HepG2 (cell line): ENCODE measurements around the gene PDLIM4. TPM values are rescaled to one million over a fixed set of nuclear protein-coding genes. Genes with fewer than 3 reads are reported as not detected.

Source experiments
- AGO2 ChIP-seq: fragments of 200-400 bp; formaldehyde crosslinking; optimal IDR thresholded peaks from 2 replicates; pipeline ENCODE3; 2017; ENCODE audit warnings: mild to moderate bottlenecking, low read depth, low read length, moderate library complexity
- BRCA1 ChIP-seq: sonication (generic); formaldehyde crosslinking; IDR thresholded peaks from 2 replicates; pipeline ENCODE4 v1.4.0; 2020; ENCODE audit warnings: missing genetic modification reagents
- DMAP1 ChIP-seq: IDR thresholded peaks from 2 replicates; pipeline ENCODE4 v1.6.1; 2016
- JUN ChIP-seq: sonication (generic); formaldehyde crosslinking; IDR thresholded peaks from 2 replicates; pipeline ENCODE4 v1.4.0; 2020; ENCODE audit warnings: mild to moderate bottlenecking, missing genetic modification reagents
- MXI1 ChIP-seq: IDR thresholded peaks from 3 replicates; pipeline ENCODE4 v1.6.1; 2012; ENCODE audit warnings: low read depth, low read length, inconsistent platforms, borderline replicate concordance
- NFATC3 ChIP-seq: sonication (generic); formaldehyde crosslinking; IDR thresholded peaks from 2 replicates; pipeline ENCODE4 v1.5.1; 2020; ENCODE audit warnings: mild to moderate bottlenecking, missing genetic modification reagents
- ONECUT2 ChIP-seq: sonication (generic); formaldehyde crosslinking; IDR thresholded peaks from 2 replicates; pipeline ENCODE4 v1.4.0; 2020; ENCODE audit warnings: missing genetic modification reagents
- PAX8 ChIP-seq: sonication (generic); formaldehyde crosslinking; IDR thresholded peaks from 2 replicates; pipeline ENCODE4 v1.8.0; 2022; ENCODE audit warnings: mild to moderate bottlenecking, missing genetic modification reagents, borderline replicate concordance
- RAD21 ChIP-seq: fragments of 450-650 bp; formaldehyde crosslinking; IDR thresholded peaks from 2 replicates; pipeline ENCODE4 v1.5.0; 2020; ENCODE audit warnings: mild to moderate bottlenecking
- RBFOX2 ChIP-seq: fragments of 200-400 bp; formaldehyde crosslinking; IDR thresholded peaks from 2 replicates; pipeline ENCODE4 v1.6.1; 2017; ENCODE audit warnings: low read depth, mild to moderate bottlenecking, low read length
- TBX3 ChIP-seq: fragments of 450-650 bp; IDR thresholded peaks from 2 replicates; pipeline ENCODE4 v1.6.1; 2017; ENCODE audit warnings: antibody characterized with exemption, mild to moderate bottlenecking, inconsistent platforms, borderline replicate concordance
- TEF ChIP-seq: sonication (generic); formaldehyde crosslinking; IDR thresholded peaks from 2 replicates; pipeline ENCODE4 v1.5.0; 2020; ENCODE audit warnings: missing genetic modification reagents
- ZFX ChIP-seq: sonication (generic); formaldehyde crosslinking; IDR thresholded peaks from 2 replicates; pipeline ENCODE4 v1.4.0; 2020; ENCODE audit warnings: mild to moderate bottlenecking, low read depth, missing genetic modification reagents, moderate library complexity
- ZNF282 ChIP-seq: fragments of 450-650 bp; IDR thresholded peaks from 2 replicates; pipeline ENCODE4 v1.6.1; 2018; ENCODE audit not compliant: partially characterized antibody
- ZNF362 ChIP-seq: sonication (generic); formaldehyde crosslinking; IDR thresholded peaks from 2 replicates; pipeline ENCODE4 v1.4.0; 2020; ENCODE audit warnings: missing genetic modification reagents, mild to moderate bottlenecking, borderline replicate concordance
- ZNF564 ChIP-seq: sonication (generic); formaldehyde crosslinking; IDR thresholded peaks from 2 replicates; pipeline ENCODE4 v1.8.1; 2023; ENCODE audit warnings: mild to moderate bottlenecking, missing genetic modification reagents
- ZSCAN12 ChIP-seq: sonication (generic); formaldehyde crosslinking; IDR thresholded peaks from 2 replicates; pipeline ENCODE4 v1.9.0; 2021; ENCODE audit warnings: mild to moderate bottlenecking, missing genetic modification reagents
- polyA plus RNA-seq, 8 experiments: library from polyadenylated mRNA; depleted of rRNA in 3 of 8; stranded (reverse) in 7 of 8; unstranded in 1 of 8; fragments of >200 nt; fragmentation: Illumina TruSeq in 4 of 8; extraction: Trizol in 4 of 8; gene quantifications; 2 replicates each; pipeline versions ENCODE4 v1.2.1 to v1.2.3, GENCODE V29; 2011 to 2016; ENCODE audit warnings: low read depth in 4 of 8, missing spikeins in 1 of 8, mixed read lengths in 1 of 8; ENCODE audit not compliant: insufficient read depth in 1 of 8
- total RNA-seq, 5 experiments: library from RNA; depleted of rRNA; stranded (reverse); fragments of >200 nt; fragmentation: Illumina TruSeq; extraction: Trizol; gene quantifications; 2 replicates each; pipeline ENCODE4 v1.2.3, GENCODE V29; 2016; ENCODE audit warnings: low read depth in 1 of 5
- TF ChIP-seq, protein P1 (sequence below): sonication (generic); formaldehyde crosslinking; IDR thresholded peaks from 2 replicates; pipeline ENCODE4 v1.4.0; 2020; ENCODE audit warnings: mild to moderate bottlenecking, missing genetic modification reagents
- TF ChIP-seq, protein P2 (sequence below): sonication (generic); formaldehyde crosslinking; IDR thresholded peaks from 2 replicates; pipeline ENCODE4 v1.5.0; 2020; ENCODE audit warnings: missing genetic modification reagents, mild to moderate bottlenecking, borderline replicate concordance
- TF ChIP-seq, protein P3 (sequence below): sonication (generic); formaldehyde crosslinking; IDR thresholded peaks from 2 replicates; pipeline ENCODE4 v1.8.1; 2023; ENCODE audit warnings: missing genetic modification reagents, mild to moderate bottlenecking, borderline replicate concordance
- TF ChIP-seq, protein P4 (sequence below): sonication (generic); formaldehyde crosslinking; IDR thresholded peaks from 2 replicates; pipeline ENCODE4 v1.5.1; 2020; ENCODE audit warnings: missing genetic modification reagents, mild to moderate bottlenecking, borderline replicate concordance
- TF ChIP-seq, protein P5 (sequence below): sonication (generic); formaldehyde crosslinking; IDR thresholded peaks from 2 replicates; pipeline ENCODE4 v1.9.0; 2021; ENCODE audit warnings: missing genetic modification reagents, borderline replicate concordance

Gene PDLIM4
- total and polyA plus RNA-seq, 2 of the 13 experiments (the other 11 are each of a cell fraction or from before 2014, with no cell fraction given): 1.1 to 2.3 TPM

DNA sequence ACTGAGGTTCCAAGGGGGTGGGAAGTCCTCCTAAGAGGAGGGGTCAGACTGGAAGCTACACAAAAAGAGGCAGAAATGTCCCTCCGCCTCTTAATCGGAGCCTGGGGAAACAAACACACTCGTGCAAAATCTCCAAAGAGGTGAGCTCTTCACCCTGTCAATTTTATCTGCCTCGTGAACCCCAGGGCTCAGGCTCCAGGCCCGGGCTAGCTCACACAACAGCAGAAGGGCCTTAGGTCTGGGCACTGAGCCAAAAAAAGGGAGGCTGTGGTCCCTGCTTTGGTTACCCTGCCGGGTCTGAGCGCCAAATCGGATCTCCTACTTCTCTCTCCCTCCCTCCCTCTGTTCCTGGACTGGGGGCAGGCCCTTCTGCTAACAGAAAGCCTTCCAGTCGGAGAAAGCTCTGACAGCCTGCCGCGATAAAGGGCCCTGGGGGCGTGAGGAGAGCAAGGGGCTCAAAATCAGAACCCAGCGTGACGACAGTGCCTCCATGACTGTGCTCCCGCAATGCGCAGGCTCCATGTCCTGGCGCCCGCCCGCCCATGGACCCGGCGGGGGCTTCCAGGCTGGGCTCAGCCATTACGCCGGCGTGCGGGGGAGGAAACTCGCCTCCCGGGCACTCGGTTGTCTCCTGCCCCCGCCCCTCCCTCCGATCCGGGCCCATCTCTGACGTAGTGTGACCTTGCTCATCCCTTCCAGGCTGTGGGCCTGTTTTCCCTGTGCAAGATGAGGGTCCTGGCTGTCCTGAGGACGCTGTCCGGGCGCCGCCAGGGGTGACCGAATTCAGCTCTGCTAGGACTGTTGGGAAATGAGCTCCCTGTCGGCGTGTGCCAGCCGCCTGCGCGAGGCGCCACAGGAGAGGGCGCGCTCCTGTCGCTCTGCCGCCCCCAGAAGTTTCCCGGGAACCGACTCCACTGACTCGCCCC lies 35.8 kb downstream of the PDLIM4 start (continued):
- TF ChIP-seq, protein P1, sequence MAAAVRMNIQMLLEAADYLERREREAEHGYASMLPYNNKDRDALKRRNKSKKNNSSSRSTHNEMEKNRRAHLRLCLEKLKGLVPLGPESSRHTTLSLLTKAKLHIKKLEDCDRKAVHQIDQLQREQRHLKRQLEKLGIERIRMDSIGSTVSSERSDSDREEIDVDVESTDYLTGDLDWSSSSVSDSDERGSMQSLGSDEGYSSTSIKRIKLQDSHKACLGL (CRISPR knock-in tag): peak; percentile 79
- TF ChIP-seq, protein P2, sequence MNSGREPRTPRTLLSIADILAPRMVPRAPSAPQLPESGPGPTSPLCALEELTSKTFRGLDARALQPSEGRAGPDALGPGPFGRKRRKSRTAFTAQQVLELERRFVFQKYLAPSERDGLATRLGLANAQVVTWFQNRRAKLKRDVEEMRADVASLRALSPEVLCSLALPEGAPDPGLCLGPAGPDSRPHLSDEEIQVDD: no peak
- TF ChIP-seq RBFOX2 (no peak), TEF (CRISPR knock-in tag) (no peak), ZNF362 (CRISPR knock-in tag) (no peak; the same call in 1 of the 2 replicates), ZNF564 (CRISPR knock-in tag) (0 out of 2 replicates have a peak, but pooled peaks have one; percentile 67), BRCA1 (CRISPR knock-in tag) (no peak; the same call in 1 of the 2 replicates), TBX3 (no peak; the same call in 1 of the 2 replicates), ZSCAN12 (CRISPR knock-in tag) (no peak), AGO2 (peak; percentile 96), DMAP1 (peak; percentile 89; the same call in 1 of the 2 replicates), MXI1 (0 out of 3 replicates have a peak, but pooled peaks have one; percentile 3), ZFX (peak; percentile 90), JUN (CRISPR knock-in tag) (peak; percentile 42; the same call in 1 of the 2 replicates), ONECUT2 (CRISPR knock-in tag) (no peak), NFATC3 (CRISPR knock-in tag) (0 out of 2 replicates have a peak, but pooled peaks have one; percentile 83), RAD21 (no peak; the same call in 1 of the 2 replicates), ZNF282 (no peak), PAX8 (CRISPR knock-in tag) (no peak)
- TF ChIP-seq, protein P3, sequence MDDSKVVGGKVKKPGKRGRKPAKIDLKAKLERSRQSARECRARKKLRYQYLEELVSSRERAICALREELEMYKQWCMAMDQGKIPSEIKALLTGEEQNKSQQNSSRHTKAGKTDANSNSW (CRISPR knock-in tag): 0 out of 2 replicates have a peak, but pooled peaks have one; percentile 87
- TF ChIP-seq, protein P4, sequence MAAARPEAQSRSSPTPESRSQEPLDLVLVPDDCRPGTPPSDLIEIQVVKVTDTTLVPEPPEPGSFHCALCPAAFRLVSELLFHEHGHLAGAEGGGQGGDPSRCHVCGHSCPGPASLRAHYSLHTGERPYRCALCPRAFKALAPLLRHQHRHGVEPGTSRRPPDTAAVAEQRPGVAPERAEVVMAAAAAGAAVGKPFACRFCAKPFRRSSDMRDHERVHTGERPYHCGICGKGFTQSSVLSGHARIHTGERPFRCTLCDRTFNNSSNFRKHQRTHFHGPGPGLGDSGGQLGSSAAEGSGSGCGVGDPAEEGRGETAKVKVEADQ (CRISPR knock-in tag): no peak
- TF ChIP-seq, protein P5, sequence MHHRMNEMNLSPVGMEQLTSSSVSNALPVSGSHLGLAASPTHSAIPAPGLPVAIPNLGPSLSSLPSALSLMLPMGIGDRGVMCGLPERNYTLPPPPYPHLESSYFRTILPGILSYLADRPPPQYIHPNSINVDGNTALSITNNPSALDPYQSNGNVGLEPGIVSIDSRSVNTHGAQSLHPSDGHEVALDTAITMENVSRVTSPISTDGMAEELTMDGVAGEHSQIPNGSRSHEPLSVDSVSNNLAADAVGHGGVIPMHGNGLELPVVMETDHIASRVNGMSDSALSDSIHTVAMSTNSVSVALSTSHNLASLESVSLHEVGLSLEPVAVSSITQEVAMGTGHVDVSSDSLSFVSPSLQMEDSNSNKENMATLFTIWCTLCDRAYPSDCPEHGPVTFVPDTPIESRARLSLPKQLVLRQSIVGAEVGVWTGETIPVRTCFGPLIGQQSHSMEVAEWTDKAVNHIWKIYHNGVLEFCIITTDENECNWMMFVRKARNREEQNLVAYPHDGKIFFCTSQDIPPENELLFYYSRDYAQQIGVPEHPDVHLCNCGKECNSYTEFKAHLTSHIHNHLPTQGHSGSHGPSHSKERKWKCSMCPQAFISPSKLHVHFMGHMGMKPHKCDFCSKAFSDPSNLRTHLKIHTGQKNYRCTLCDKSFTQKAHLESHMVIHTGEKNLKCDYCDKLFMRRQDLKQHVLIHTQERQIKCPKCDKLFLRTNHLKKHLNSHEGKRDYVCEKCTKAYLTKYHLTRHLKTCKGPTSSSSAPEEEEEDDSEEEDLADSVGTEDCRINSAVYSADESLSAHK (CRISPR knock-in tag): no peak; the same call in 1 of the 2 replicates
